HepG2 (cell line): ENCODE data around the gene NOL4L. TPM values are rescaled to one million over a fixed set of nuclear protein-coding genes. Genes with fewer than 3 reads are reported as not detected.

Source experiments
- ARID2 ChIP-seq: sonication (generic); formaldehyde crosslinking; IDR thresholded peaks from 2 replicates; pipeline ENCODE4 v1.8.1; 2022; ENCODE audit warnings: mild to moderate bottlenecking, missing genetic modification reagents, borderline replicate concordance
- CBX2 ChIP-seq, 2 experiments: fragments of 200-600 bp in 1 of 2; sonication (generic); formaldehyde crosslinking in 1 of 2; IDR thresholded peaks; 2 replicates each; pipeline versions ENCODE4 v1.7.0 to v1.8.1; 2018 to 2022; ENCODE audit warnings: low read depth in 2 of 2, low read length in 1 of 2, mild to moderate bottlenecking in 1 of 2, missing genetic modification reagents in 1 of 2
- ETV5 ChIP-seq: IDR thresholded peaks from 2 replicates; pipeline ENCODE4 v1.6.1; 2018; ENCODE audit warnings: missing biosample characterization, missing genetic modification reagents, inconsistent platforms, borderline replicate concordance
- EZH2 ChIP-seq: conservative IDR thresholded peaks from 2 replicates; pipeline ENCODE4 v1.6.1; 2012; ENCODE audit warnings: mild to moderate bottlenecking, low read depth, low read length, moderate library complexity
- HMGXB3 ChIP-seq: sonication (generic); formaldehyde crosslinking; IDR thresholded peaks from 2 replicates; pipeline ENCODE4 v1.4.0; 2020; ENCODE audit warnings: missing genetic modification reagents, borderline replicate concordance
- IRF9 ChIP-seq: sonication (generic); formaldehyde crosslinking; IDR thresholded peaks from 2 replicates; pipeline ENCODE4 v1.8.0; 2022; ENCODE audit warnings: missing genetic modification reagents, mild to moderate bottlenecking, borderline replicate concordance
- NCOA2 ChIP-seq: sonication (generic); formaldehyde crosslinking; IDR thresholded peaks from 2 replicates; pipeline ENCODE4 v1.8.0; 2022; ENCODE audit warnings: inconsistent platforms
- NFIB ChIP-seq: sonication (generic); formaldehyde crosslinking; IDR thresholded peaks from 2 replicates; pipeline ENCODE4 v1.9.0; 2021; ENCODE audit warnings: missing genetic modification reagents, mild to moderate bottlenecking, borderline replicate concordance
- POLR2A ChIP-seq, 2 experiments: IDR thresholded peaks; 2 replicates each; pipeline ENCODE4 v1.6.1; 2011; ENCODE audit warnings: low read depth in 2 of 2, low read length in 2 of 2, mild to moderate bottlenecking in 1 of 2, moderate library complexity in 1 of 2; ENCODE audit not compliant: insufficient read depth in 1 of 2
- ZNF138 ChIP-seq: sonication (generic); formaldehyde crosslinking; IDR thresholded peaks from 2 replicates; pipeline ENCODE4 v1.5.0; 2020; ENCODE audit warnings: mild to moderate bottlenecking, low read depth, missing genetic modification reagents
- ZNF354B ChIP-seq: sonication (generic); formaldehyde crosslinking; IDR thresholded peaks from 2 replicates; pipeline ENCODE4 v1.8.0; 2022; ENCODE audit warnings: mild to moderate bottlenecking, missing genetic modification reagents
- ZNF383 ChIP-seq: sonication (generic); formaldehyde crosslinking; IDR thresholded peaks from 2 replicates; pipeline ENCODE4 v1.4.0; 2020; ENCODE audit warnings: missing genetic modification reagents, mild to moderate bottlenecking, borderline replicate concordance
- ZNF543 ChIP-seq: sonication (generic); formaldehyde crosslinking; IDR thresholded peaks from 2 replicates; pipeline ENCODE4 v1.4.0; 2020; ENCODE audit warnings: mild to moderate bottlenecking, missing genetic modification reagents
- ZNF563 ChIP-seq: sonication (generic); formaldehyde crosslinking; IDR thresholded peaks from 2 replicates; pipeline ENCODE4 v1.8.0; 2022; ENCODE audit warnings: mild to moderate bottlenecking, moderate library complexity, missing genetic modification reagents
- ZNF570 ChIP-seq: sonication (generic); formaldehyde crosslinking; IDR thresholded peaks from 2 replicates; pipeline ENCODE4 v1.4.0; 2020; ENCODE audit warnings: mild to moderate bottlenecking, missing genetic modification reagents, borderline replicate concordance
- ZNF780A ChIP-seq: sonication (generic); formaldehyde crosslinking; IDR thresholded peaks from 2 replicates; pipeline ENCODE4 v1.8.0; 2022; ENCODE audit warnings: mild to moderate bottlenecking, missing genetic modification reagents, moderate library complexity
- ZNF839 ChIP-seq: sonication (generic); formaldehyde crosslinking; IDR thresholded peaks from 2 replicates; pipeline ENCODE4 v1.4.0; 2020; ENCODE audit warnings: missing genetic modification reagents, mild to moderate bottlenecking, borderline replicate concordance
- ZNF879 ChIP-seq: sonication (generic); formaldehyde crosslinking; IDR thresholded peaks from 2 replicates; pipeline ENCODE4 v1.8.1; 2023; ENCODE audit warnings: missing genetic modification reagents
- polyA plus RNA-seq, 8 experiments: library from polyadenylated mRNA; depleted of rRNA in 3 of 8; stranded (reverse) in 7 of 8; unstranded in 1 of 8; fragments of >200 nt; fragmentation: Illumina TruSeq in 4 of 8; extraction: Trizol in 4 of 8; gene quantifications; 2 replicates each; pipeline versions ENCODE4 v1.2.1 to v1.2.3, GENCODE V29; 2011 to 2016; ENCODE audit warnings: low read depth in 4 of 8, missing spikeins in 1 of 8, mixed read lengths in 1 of 8; ENCODE audit not compliant: insufficient read depth in 1 of 8
- total RNA-seq, 5 experiments: library from RNA; depleted of rRNA; stranded (reverse); fragments of >200 nt; fragmentation: Illumina TruSeq; extraction: Trizol; gene quantifications; 2 replicates each; pipeline ENCODE4 v1.2.3, GENCODE V29; 2016; ENCODE audit warnings: low read depth in 1 of 5
- TF ChIP-seq, protein P1 (sequence below), 2 experiments: sonication (generic) in 1 of 2; formaldehyde crosslinking in 1 of 2; IDR thresholded peaks; 2 replicates each; pipeline versions ENCODE4 v1.4.0 to v1.6.1; 2018 to 2020; ENCODE audit warnings: missing genetic modification reagents in 2 of 2, borderline replicate concordance in 1 of 2, low read depth in 1 of 2, mild to moderate bottlenecking in 1 of 2, missing biosample characterization in 1 of 2

The NOL4L gene
- total and polyA plus RNA-seq, 2 of the 13 experiments (the other 11 are each of a cell fraction or from before 2014, with no cell fraction given), result 16.6 to 35.4 TPM

DNA sequence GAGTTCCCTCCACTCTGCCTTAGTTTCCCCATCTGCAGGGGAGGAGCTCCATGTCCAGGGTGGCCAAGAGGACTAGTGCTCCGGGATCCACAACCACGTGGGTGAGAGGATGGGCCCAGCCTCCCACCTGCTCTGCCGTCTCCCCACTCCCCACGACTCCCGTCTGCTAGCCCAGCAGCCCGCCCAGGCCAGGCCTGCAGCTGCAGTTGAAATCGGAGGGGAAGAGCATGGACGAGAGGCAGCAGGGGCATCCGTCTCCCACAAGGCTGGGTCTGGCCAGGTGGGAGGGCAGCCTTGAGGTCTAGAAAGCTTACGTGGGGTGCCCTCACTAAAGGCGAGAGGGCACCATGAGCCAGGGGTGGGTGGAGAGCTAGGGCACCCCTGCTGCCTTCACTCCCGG is 8.6 kb downstream of the NOL4L start (continued):
- TF ChIP-seq IRF9 (CRISPR knock-in tag) (no peak), ZNF354B (CRISPR knock-in tag) (no peak), ZNF570 (CRISPR knock-in tag) (no peak), ZNF383 (no peak), ARID2 (no peak), EZH2 (no peak), ZNF138 (CRISPR knock-in tag) (no peak), NCOA2 (CRISPR knock-in tag) (no peak), POLR2A (IDR thresholded peaks at IDR 0.05; ENCODE audit: insufficient read depth in 1 of 2, low read depth in 2 of 2, low read length in 2 of 2) (no peak), ZNF879 (CRISPR knock-in tag) (no peak), ETV5 (CRISPR knock-in tag) (no peak), ZNF780A (CRISPR knock-in tag) (no peak), ZNF839 (CRISPR knock-in tag) (0 out of 2 replicates have a peak, but pooled peaks have one; percentile 3), HMGXB3 (no peak), CBX2 (IDR thresholded peaks at IDR 0.05; ENCODE audit: low read depth, low read length) (no peak), CBX2 (CRISPR knock-in tag; IDR thresholded peaks at IDR 0.05; ENCODE audit: low read depth) (no peak), NFIB (no peak), ZNF563 (CRISPR knock-in tag) (no peak), ZNF543 (CRISPR knock-in tag) (no peak)
- TF ChIP-seq, protein P1, sequence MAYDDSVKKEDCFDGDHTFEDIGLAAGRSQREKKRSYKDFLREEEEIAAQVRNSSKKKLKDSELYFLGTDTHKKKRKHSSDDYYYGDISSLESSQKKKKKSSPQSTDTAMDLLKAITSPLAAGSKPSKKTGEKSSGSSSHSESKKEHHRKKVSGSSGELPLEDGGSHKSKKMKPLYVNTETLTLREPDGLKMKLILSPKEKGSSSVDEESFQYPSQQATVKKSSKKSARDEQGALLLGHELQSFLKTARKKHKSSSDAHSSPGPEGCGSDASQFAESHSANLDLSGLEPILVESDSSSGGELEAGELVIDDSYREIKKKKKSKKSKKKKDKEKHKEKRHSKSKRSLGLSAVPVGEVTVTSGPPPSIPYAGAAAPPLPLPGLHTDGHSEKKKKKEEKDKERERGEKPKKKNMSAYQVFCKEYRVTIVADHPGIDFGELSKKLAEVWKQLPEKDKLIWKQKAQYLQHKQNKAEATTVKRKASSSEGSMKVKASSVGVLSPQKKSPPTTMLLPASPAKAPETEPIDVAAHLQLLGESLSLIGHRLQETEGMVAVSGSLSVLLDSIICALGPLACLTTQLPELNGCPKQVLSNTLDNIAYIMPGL (CRISPR knock-in tag; IDR thresholded peaks at IDR 0.05; ENCODE audit: borderline replicate concordance in 1 of 2, low read depth in 1 of 2), result no peak
